ENCODE results near the gene EYS. TPM values are rescaled to one million over a fixed set of nuclear protein-coding genes. Genes with fewer than 3 reads are reported as not detected.

The EYS gene
- total RNA-seq, 1 experiment from 2014 or later, result not detected

DNA sequence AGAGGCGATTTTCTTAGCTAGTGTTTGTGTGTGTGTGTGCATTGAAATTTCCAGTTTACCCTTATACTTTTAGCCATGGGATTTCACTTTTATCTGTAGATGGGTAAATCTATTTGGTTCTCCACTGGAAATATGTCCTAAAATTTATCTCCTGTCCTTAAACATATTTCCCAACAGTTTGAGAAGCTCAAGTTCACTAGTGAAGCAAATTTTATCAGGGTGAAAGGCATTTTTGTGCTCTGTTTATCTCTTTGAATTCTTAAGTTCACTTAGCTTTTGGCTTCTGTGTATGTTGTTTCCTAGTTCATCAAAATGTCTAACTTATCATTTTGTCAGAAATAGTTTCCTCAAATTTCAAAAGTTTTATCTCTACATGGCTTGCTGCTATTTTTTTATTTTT lies 1509.8 kb downstream of the EYS start:
- Histone ChIP-seq H2AFZ (ENCODE audit: low read length) (no peak overlapping the region), H2BK12ac (ENCODE audit: insufficient read length, low read depth, low read length) (no peak overlapping the region), H3T11ph (ENCODE audit: low read length) (no peak overlapping the region), H3K79me2 (ENCODE audit: insufficient read depth, low read length) (no peaks in the 10 kb centered on the region), H2BK5ac (ENCODE audit: insufficient read length, low read length) (no peak overlapping the region), H3K56ac (ENCODE audit: insufficient read length, low read depth, low read length) (no peak overlapping the region), H4K91ac (ENCODE audit: insufficient read length, low read depth, low read length) (no peak overlapping the region), H4K20me1 (ENCODE audit: control insufficient read depth, insufficient read depth, insufficient read length) (no peaks in the 10 kb centered on the region), H3K23me2 (ENCODE audit: insufficient read length, low read depth, low read length, poor library complexity, severe bottlenecking) (no peaks in the 10 kb centered on the region), H3K9ac (ENCODE audit: extremely low read depth, insufficient read length, low read length) (no peak overlapping the region), H3K14ac (ENCODE audit: insufficient read depth, low read length) (no peak overlapping the region), H3K9me3 (ENCODE audit: control insufficient read depth, low read depth, low read length) (no peaks in the 10 kb centered on the region), H3K4me2 (ENCODE audit: insufficient read depth, insufficient read length, low read length) (no peak overlapping the region), H3K27me3 (ENCODE audit: insufficient read depth, low read length) (no peaks in the 10 kb centered on the region), H2BK15ac (ENCODE audit: low read depth, low read length) (no peak overlapping the region), H3K79me1 (ENCODE audit: insufficient read depth, low read depth, low read length, poor library complexity, severe bottlenecking) (no peaks in the 10 kb centered on the region), H2AK5ac (ENCODE audit: insufficient read length, low read length) (no peak overlapping the region), H3K27ac (ENCODE audit: insufficient read length, low read depth, low read length) (no peak overlapping the region), H3K23ac (ENCODE audit: insufficient read length, low read depth, low read length) (no peak overlapping the region), H3K4me1 (ENCODE audit: insufficient read depth, low read length) (no peaks in the 10 kb centered on the region), H4K5ac (ENCODE audit: insufficient read length, low read depth, low read length) (no peak overlapping the region), H4K8ac (replicated peaks; ENCODE audit: insufficient read length, low read depth, low read length) (no peak overlapping the region), H2BK120ac (ENCODE audit: low read depth, low read length, poor library complexity, severe bottlenecking) (no peak overlapping the region), H3K4ac (ENCODE audit: low read depth, low read length) (no peak overlapping the region), H2BK20ac (ENCODE audit: low read depth, low read length, poor library complexity, severe bottlenecking) (no peak overlapping the region), H3K18ac (ENCODE audit: insufficient read length, low read depth, low read length) (no peak overlapping the region)
- Mint-ChIP-seq H3K4me3 (no peak overlapping the region), H3K4me1 (no peaks in the 10 kb centered on the region), H3K9me3 (peaks cover 3 to 4% of the 10 kb centered on the region in 2 experiments; a peak in 4 of 5 replicates), H3K36me3 (ENCODE audit: insufficient read depth in 1 of 3, low read depth in 3 of 3) (no peaks in the 10 kb centered on the region), H3K27me3 (ENCODE audit: low read depth) (no peaks in the 10 kb centered on the region), H3K27ac (no peak overlapping the region)
- TF ChIP-seq, protein P1, sequence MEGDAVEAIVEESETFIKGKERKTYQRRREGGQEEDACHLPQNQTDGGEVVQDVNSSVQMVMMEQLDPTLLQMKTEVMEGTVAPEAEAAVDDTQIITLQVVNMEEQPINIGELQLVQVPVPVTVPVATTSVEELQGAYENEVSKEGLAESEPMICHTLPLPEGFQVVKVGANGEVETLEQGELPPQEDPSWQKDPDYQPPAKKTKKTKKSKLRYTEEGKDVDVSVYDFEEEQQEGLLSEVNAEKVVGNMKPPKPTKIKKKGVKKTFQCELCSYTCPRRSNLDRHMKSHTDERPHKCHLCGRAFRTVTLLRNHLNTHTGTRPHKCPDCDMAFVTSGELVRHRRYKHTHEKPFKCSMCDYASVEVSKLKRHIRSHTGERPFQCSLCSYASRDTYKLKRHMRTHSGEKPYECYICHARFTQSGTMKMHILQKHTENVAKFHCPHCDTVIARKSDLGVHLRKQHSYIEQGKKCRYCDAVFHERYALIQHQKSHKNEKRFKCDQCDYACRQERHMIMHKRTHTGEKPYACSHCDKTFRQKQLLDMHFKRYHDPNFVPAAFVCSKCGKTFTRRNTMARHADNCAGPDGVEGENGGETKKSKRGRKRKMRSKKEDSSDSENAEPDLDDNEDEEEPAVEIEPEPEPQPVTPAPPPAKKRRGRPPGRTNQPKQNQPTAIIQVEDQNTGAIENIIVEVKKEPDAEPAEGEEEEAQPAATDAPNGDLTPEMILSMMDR (conservative IDR thresholded peaks at IDR 0.05), result no peak
- no peak for DNase-seq
- no CpG with 5 or more reads among the region's 1 CpG for WGBS (ENCODE audit: extremely low coverage, insufficient read length, low lambda C conversion rate)
